Mesenchymal stem cell (in vitro differentiated cells and primary cell): ENCODE measurements around the gene IL1R2.

Experiments
- DNase-seq: peaks from one replicate; pipeline ENCODE4 v3.0.0-alpha.2; 2013
- H2AFZ ChIP-seq: one replicate; pipeline ENCODE4 v1.6.1; 2013; ENCODE audit warnings: low read depth, mild to moderate bottlenecking, control low read depth, inconsistent platforms, low read length, moderate library complexity
- H2AK5ac ChIP-seq: 2 replicates; pipeline ENCODE4 v1.6.1; 2013; ENCODE audit warnings: low read length, moderate library complexity, mild to moderate bottlenecking, inconsistent platforms; ENCODE audit not compliant: severe bottlenecking
- H2BK120ac ChIP-seq: one replicate; pipeline ENCODE4 v1.6.1; 2013; ENCODE audit warnings: low read depth, mild to moderate bottlenecking, inconsistent platforms, low read length, moderate library complexity
- H2BK12ac ChIP-seq, 2 experiments: one replicate each; pipeline ENCODE4 v1.6.1; 2013; ENCODE audit warnings: inconsistent platforms in 2 of 2, low read length in 2 of 2, mild to moderate bottlenecking in 2 of 2, moderate library complexity in 2 of 2, control low read depth in 1 of 2
- H2BK15ac ChIP-seq: one replicate; pipeline ENCODE4 v1.6.1; 2013; ENCODE audit warnings: mild to moderate bottlenecking, low read depth, inconsistent platforms; ENCODE audit not compliant: poor library complexity, severe bottlenecking
- H2BK5ac ChIP-seq: 2 replicates; pipeline ENCODE4 v1.6.1; 2013; ENCODE audit warnings: low read depth, mild to moderate bottlenecking, low read length, control low read depth, inconsistent platforms; ENCODE audit not compliant: poor library complexity, severe bottlenecking
- H3K14ac ChIP-seq, 2 experiments: one replicate each; pipeline ENCODE4 v1.6.1; 2013; ENCODE audit warnings: inconsistent platforms in 2 of 2, low read length in 2 of 2, control low read depth in 1 of 2, mild to moderate bottlenecking in 1 of 2, moderate library complexity in 1 of 2
- H3K18ac ChIP-seq, 2 experiments: one replicate each; pipeline ENCODE4 v1.6.1; 2013; ENCODE audit warnings: inconsistent platforms in 2 of 2, low read length in 2 of 2, control low read depth in 1 of 2, low read depth in 1 of 2, mild to moderate bottlenecking in 1 of 2
- H3K23ac ChIP-seq, 2 experiments: one replicate each; pipeline ENCODE4 v1.6.1; 2013; ENCODE audit warnings: inconsistent platforms in 2 of 2, low read length in 2 of 2, mild to moderate bottlenecking in 2 of 2, moderate library complexity in 2 of 2, control low read depth in 1 of 2
- H3K27ac ChIP-seq: 2 replicates; pipeline ENCODE4 v1.5.1; 2013; ENCODE audit warnings: mild to moderate bottlenecking, moderate library complexity, low read length, control low read depth, inconsistent platforms; ENCODE audit not compliant: poor library complexity, severe bottlenecking
- H3K27me3 ChIP-seq, 2 experiments: 2 replicates each; pipeline versions ENCODE4 v1.6.1 to v1.7.0; 2013; ENCODE audit warnings: low read length in 2 of 2, mild to moderate bottlenecking in 2 of 2, moderate library complexity in 2 of 2, control low read depth in 1 of 2, inconsistent platforms in 1 of 2; ENCODE audit not compliant: control insufficient read depth in 1 of 2, insufficient read depth in 1 of 2
- H3K36me3 ChIP-seq, 2 experiments: 2 replicates each; pipeline versions ENCODE4 v1.6.1 to v1.7.0; 2013; ENCODE audit warnings: low read length in 2 of 2, control low read depth in 1 of 2, inconsistent platforms in 1 of 2, low read depth in 1 of 2, mild to moderate bottlenecking in 1 of 2; ENCODE audit not compliant: insufficient read depth in 2 of 2, control insufficient read depth in 1 of 2
- H3K4ac ChIP-seq, 2 experiments: one replicate each; pipeline ENCODE4 v1.6.1; 2013; ENCODE audit warnings: inconsistent platforms in 2 of 2, low read length in 2 of 2, mild to moderate bottlenecking in 2 of 2, moderate library complexity in 2 of 2, control low read depth in 1 of 2, low read depth in 1 of 2
- H3K4me1 ChIP-seq: 2 replicates; pipeline ENCODE4 v1.6.1; 2013; ENCODE audit warnings: low read depth, low read length, control low read depth; ENCODE audit not compliant: control insufficient read depth, insufficient read depth
- H3K4me2 ChIP-seq: 2 replicates; pipeline ENCODE4 v1.6.1; 2013; ENCODE audit warnings: low read length, mild to moderate bottlenecking, inconsistent platforms; ENCODE audit not compliant: poor library complexity, severe bottlenecking
- H3K4me3 ChIP-seq, 2 experiments: 2 replicates each; pipeline versions ENCODE4 v1.5.1 to v1.7.0; 2013; ENCODE audit warnings: low read length in 2 of 2, mild to moderate bottlenecking in 2 of 2, control low read depth in 1 of 2, low read depth in 1 of 2; ENCODE audit not compliant: insufficient read depth in 1 of 2
- H3K79me1 ChIP-seq: replicated peaks from 2 replicates; pipeline ENCODE4 v1.6.1; 2013; ENCODE audit warnings: mild to moderate bottlenecking, control low read depth, low read length, inconsistent platforms; ENCODE audit not compliant: poor library complexity, severe bottlenecking
- H3K9ac ChIP-seq: 2 replicates; pipeline ENCODE4 v1.7.0; 2013; ENCODE audit warnings: mild to moderate bottlenecking, low read length, moderate library complexity
- H3K9me3 ChIP-seq: 2 replicates; pipeline ENCODE4 v1.7.0; 2013; ENCODE audit warnings: mild to moderate bottlenecking, low read length; ENCODE audit not compliant: control insufficient read depth
- H4K8ac ChIP-seq: one replicate; pipeline ENCODE4 v1.6.1; 2013; ENCODE audit warnings: inconsistent platforms, mild to moderate bottlenecking, low read length, moderate library complexity
- H4K91ac ChIP-seq: one replicate; pipeline ENCODE4 v1.6.1; 2013; ENCODE audit warnings: mild to moderate bottlenecking, low read length, inconsistent platforms
- WGBS: methylation state at CpG from one replicate; pipeline ENCODE4 v1.1.7; 2013; ENCODE audit warnings: mixed read lengths; 5-methylcytosine and 5-hydroxymethylcytosine counted together

IL1R2 gene

GRCh38 chr2:102018823-102019445 lies 27.2 kb downstream of the IL1R2 start:
- Histone ChIP-seq H3K18ac (no peak overlapping the region), H3K9me3 (no peaks in the 10 kb centered on the region), H4K91ac (no peak overlapping the region), H3K9ac (no peak overlapping the region), H2BK12ac (peak overlapping the region in 1 of 2 experiments; percentile 42), H2AK5ac (no peak overlapping the region), H3K27ac (no peak overlapping the region), H2BK120ac (no peak overlapping the region), H3K36me3 (no peaks in the 10 kb centered on the region), H2BK15ac (no peak overlapping the region), H3K14ac (no peak overlapping the region), H4K8ac (no peak overlapping the region), H3K4ac (no peak overlapping the region), H3K23ac (no peak overlapping the region), H2BK5ac (no peak overlapping the region), H3K4me2 (no peak overlapping the region), H2AFZ (no peak overlapping the region), H3K4me1 (peaks cover 9% of the 10 kb centered on the region), H3K79me1 (no peaks in the 10 kb centered on the region), H3K27me3 (no peaks in the 10 kb centered on the region), H3K4me3 (no peak overlapping the region)
- peak; percentile 53 for DNase-seq
- WGBS = 62% methylated on average over 5 of the region's 8 CpGs

- no peak overlapping the region for H3K27ac ChIP-seq
- peak overlapping the region; percentile 72 for H3K9ac ChIP-seq
- peak overlapping the region in 1 of 2 experiments; percentile 23 for H3K14ac ChIP-seq
- peak overlapping the region; percentile 91 to 95 for H3K4ac ChIP-seq
- H3K18ac ChIP-seq = peak overlapping the region; percentile 88 to 96
- H4K91ac ChIP-seq = peak overlapping the region; percentile 99
- H3K4me3 ChIP-seq = no peak overlapping the region
- no peak overlapping the region for H2AFZ ChIP-seq
- no peak overlapping the region for H2BK5ac ChIP-seq
- peak overlapping the region; percentile 97 for H4K8ac ChIP-seq
- H3K27me3 ChIP-seq = no peaks in the 10 kb centered on the region
- no peak overlapping the region for H3K23ac ChIP-seq
- no peaks in the 10 kb centered on the region for H3K9me3 ChIP-seq
- peak overlapping the region; percentile 88 to 100 for H2BK12ac ChIP-seq
- H3K79me1 ChIP-seq = no peaks in the 10 kb centered on the region
- H3K4me2 ChIP-seq = no peak overlapping the region
- no peaks in the 10 kb centered on the region for H3K36me3 ChIP-seq
- peak; percentile 91 for DNase-seq
- H2BK15ac ChIP-seq = peak overlapping the region; percentile 80
- H2BK120ac ChIP-seq = peak overlapping the region; percentile 92
- WGBS = 22% methylated on average over 16 of the region's 18 CpGs
- H2AK5ac ChIP-seq = peak overlapping the region; percentile 50
- peaks cover 12% of the 10 kb centered on the region for H3K4me1 ChIP-seq
Measured at GRCh38 chr2:102020596-102021170, 28.9 kb downstream of the IL1R2 start.

GRCh38 chr2:102021779-102022178 lies 30.0 kb downstream of the IL1R2 start:
- Histone ChIP-seq H2AFZ (no peak overlapping the region), H3K79me1 (no peaks in the 10 kb centered on the region), H2BK5ac (no peak overlapping the region), H3K14ac (no peak overlapping the region), H3K27ac (no peak overlapping the region), H3K4me2 (no peak overlapping the region), H2AK5ac (no peak overlapping the region), H2BK15ac (no peak overlapping the region), H3K36me3 (no peaks in the 10 kb centered on the region), H4K91ac (peak overlapping the region; percentile 77), H3K4me3 (peak overlapping the region in 1 of 2 experiments; percentile 20), H3K4me1 (peaks cover 14% of the 10 kb centered on the region), H3K18ac (peak overlapping the region; percentile 92), H3K9me3 (no peaks in the 10 kb centered on the region), H4K8ac (peak overlapping the region; percentile 73), H2BK120ac (peak overlapping the region; percentile 92), H3K4ac (peak overlapping the region in 1 of 2 experiments; percentile 69), H3K23ac (no peak overlapping the region), H2BK12ac (peak overlapping the region in 1 of 2 experiments; percentile 87), H3K27me3 (no peaks in the 10 kb centered on the region), H3K9ac (peak overlapping the region; percentile 72)
- 17% methylated on average over 6 of the region's 6 CpGs for WGBS
- DNase-seq = peak; percentile 68

- Histone ChIP-seq H3K18ac (peak overlapping the region; percentile 70 to 92), H3K23ac (no peak overlapping the region), H4K8ac (peak overlapping the region; percentile 89), H3K79me1 (no peaks in the 10 kb centered on the region), H3K4me1 (peaks cover 19% of the 10 kb centered on the region), H2BK5ac (no peak overlapping the region), H2BK15ac (peak overlapping the region; percentile 91), H3K36me3 (no peaks in the 10 kb centered on the region), H2AFZ (no peak overlapping the region), H2BK12ac (peak overlapping the region; percentile 90 to 99), H3K4ac (peak overlapping the region; percentile 92 to 98), H3K14ac (no peak overlapping the region), H2AK5ac (peak overlapping the region; percentile 57), H3K4me2 (no peak overlapping the region), H3K9me3 (no peaks in the 10 kb centered on the region), H4K91ac (peak overlapping the region; percentile 99), H3K27ac (no peak overlapping the region), H3K4me3 (no peak overlapping the region), H3K27me3 (no peaks in the 10 kb centered on the region), H3K9ac (no peak overlapping the region), H2BK120ac (peak overlapping the region; percentile 92)
- no peak for DNase-seq
- WGBS = 100% methylated on average over 3 of the region's 4 CpGs
Measured at GRCh38 chr2:102022884-102023539, 31.3 kb downstream of the IL1R2 start.
